MG63 (cell line): Measurements from ENCODE around the gene DTX1. TPM values are rescaled to one million over a fixed set of nuclear protein-coding genes. Genes with fewer than 3 reads are reported as not detected.
"Not testable (repeated sequence)": the region's sequence is repeated elsewhere in the genome, so short reads cannot be mapped to it uniquely, and the experiment has no call there.

Source experiments
- DNase-seq: peaks from one replicate; pipeline ENCODE4 v3.0.0-alpha.2; 2020
- H3K27me3 ChIP-seq: fragments of 250-450 bp; sonication (Bioruptor Pico); 2 replicates; pipeline ENCODE4 v1.5.1; 2020; ENCODE audit warnings: mild to moderate bottlenecking, moderate library complexity
- H3K36me3 ChIP-seq: fragments of 250-450 bp; sonication (Bioruptor Pico); 2 replicates; pipeline ENCODE4 v1.5.1; 2020; ENCODE audit warnings: mild to moderate bottlenecking, moderate library complexity
- H3K4me3 ChIP-seq: fragments of 250-450 bp; sonication (Bioruptor Pico); 2 replicates; pipeline ENCODE4 v1.5.1; 2020; ENCODE audit warnings: mild to moderate bottlenecking, moderate library complexity
- H3K9me3 ChIP-seq: fragments of 250-450 bp; sonication (Bioruptor Pico); 2 replicates; pipeline ENCODE4 v1.5.1; 2020; ENCODE audit warnings: mild to moderate bottlenecking, moderate library complexity
- total RNA-seq: library from RNA; depleted of rRNA; stranded (reverse); fragments of >200 nt; shearing (Covaris generic); gene quantifications from 2 replicates; pipeline ENCODE4 v1.2.3, GENCODE V29; 2014; ENCODE audit warnings: low replicate concordance

The DTX1 gene
- total RNA-seq, 1 experiment from 2014 or later, result not detected

GRCh38 chr12:113114447-113115178 is 58.1 kb downstream of the DTX1 start:
- H3K36me3 ChIP-seq, result no peaks in the 10 kb centered on the region
- no peak for DNase-seq
- H3K4me3 ChIP-seq, result no peak overlapping the region
- H3K9me3 ChIP-seq, result no peaks in the 10 kb centered on the region
- H3K27me3 ChIP-seq, result no peaks in the 10 kb centered on the region

- no peaks in the 10 kb centered on the region for H3K9me3 ChIP-seq
These were observed 59.1 kb downstream of the DTX1 start for GRCh38 chr12:113115455-113116126.

GRCh38 chr12:113116875-113117274 is 60.3 kb downstream of the DTX1 start:
- Histone ChIP-seq H3K36me3 (no peaks in the 10 kb centered on the region), H3K27me3 (no peaks in the 10 kb centered on the region), H3K9me3 (no peaks in the 10 kb centered on the region), H3K4me3 (no peak overlapping the region)
- DNase-seq, result peak; percentile 29

More at GRCh38 chr12:113115455-113116126, 59.1 kb downstream of the DTX1 start:
- Histone ChIP-seq H3K4me3 (no peak overlapping the region), H3K36me3 (no peaks in the 10 kb centered on the region), H3K27me3 (no peaks in the 10 kb centered on the region)
- no peak for DNase-seq

- not testable (repeated sequence) for H3K27me3 ChIP-seq, H3K9me3 ChIP-seq, H3K36me3 ChIP-seq, H3K4me3 ChIP-seq
- DNase-seq, result peak; percentile 45
These were observed 61.2 kb downstream of the DTX1 start for GRCh38 chr12:113117684-113118083.

- no peak overlapping the region for H3K4me3 ChIP-seq
- no peak for DNase-seq
- no peaks in the 10 kb centered on the region for H3K27me3 ChIP-seq
- H3K36me3 ChIP-seq, result no peaks in the 10 kb centered on the region
- peaks cover 2% of the 10 kb centered on the region; the same call in 1 of the 2 replicates for H3K9me3 ChIP-seq
These were observed 61.6 kb downstream of the DTX1 start for GRCh38 chr12:113118142-113118541.

GRCh38 chr12:113119980-113120669 is 63.6 kb downstream of the DTX1 start:
- Histone ChIP-seq H3K36me3 (no peaks in the 10 kb centered on the region), H3K27me3 (no peaks in the 10 kb centered on the region), H3K9me3 (peaks cover 2% of the 10 kb centered on the region; the same call in 1 of the 2 replicates), H3K4me3 (no peak overlapping the region)
- DNase-seq, result no peak

GRCh38 chr12:113120670-113121370 is 64.3 kb downstream of the DTX1 start:
- DNase-seq, result no peak
- Histone ChIP-seq H3K27me3 (no peaks in the 10 kb centered on the region), H3K9me3 (peaks cover 2% of the 10 kb centered on the region; the same call in 1 of the 2 replicates), H3K4me3 (no peak overlapping the region), H3K36me3 (no peaks in the 10 kb centered on the region)

GRCh38 chr12:113127791-113128199 is 71.3 kb downstream of the DTX1 start:
- H3K27me3 ChIP-seq, result no peaks in the 10 kb centered on the region; the same call in 1 of the 2 replicates
- no peak overlapping the region for H3K4me3 ChIP-seq
- peaks cover 2% of the 10 kb centered on the region; the same call in 1 of the 2 replicates for H3K9me3 ChIP-seq
- H3K36me3 ChIP-seq, result no peaks in the 10 kb centered on the region
- no peak for DNase-seq

GRCh38 chr12:113128802-113129663 is 72.5 kb downstream of the DTX1 start:
- H3K27me3 ChIP-seq, result no peaks in the 10 kb centered on the region; the same call in 1 of the 2 replicates
- H3K9me3 ChIP-seq, result no peaks in the 10 kb centered on the region
- H3K36me3 ChIP-seq, result no peaks in the 10 kb centered on the region
- no peak for DNase-seq
- H3K4me3 ChIP-seq, result no peak overlapping the region

- Histone ChIP-seq H3K27me3 (no peaks in the 10 kb centered on the region; the same call in 1 of the 2 replicates), H3K4me3 (no peak overlapping the region), H3K9me3 (no peaks in the 10 kb centered on the region), H3K36me3 (no peaks in the 10 kb centered on the region)
- no peak for DNase-seq
These were observed 73.3 kb downstream of the DTX1 start for GRCh38 chr12:113129664-113130456.

- H3K36me3 ChIP-seq, result no peaks in the 10 kb centered on the region
- H3K4me3 ChIP-seq, result no peak overlapping the region
- DNase-seq, result peak; percentile 36
- no peaks in the 10 kb centered on the region for H3K9me3 ChIP-seq
- H3K27me3 ChIP-seq, result no peaks in the 10 kb centered on the region; the same call in 1 of the 2 replicates
These were observed 74.1 kb downstream of the DTX1 start for GRCh38 chr12:113130457-113131135.

- H3K27me3 ChIP-seq, result no peaks in the 10 kb centered on the region; the same call in 1 of the 2 replicates
- no peaks in the 10 kb centered on the region for H3K36me3 ChIP-seq
- H3K4me3 ChIP-seq, result no peak overlapping the region
- H3K9me3 ChIP-seq, result no peaks in the 10 kb centered on the region
- no peak for DNase-seq
These were observed 75.0 kb downstream of the DTX1 start for GRCh38 chr12:113131556-113131955.

GRCh38 chr12:113133036-113133435 is 76.5 kb downstream of the DTX1 start:
- Histone ChIP-seq H3K4me3 (no peak overlapping the region), H3K9me3 (no peaks in the 10 kb centered on the region), H3K27me3 (no peaks in the 10 kb centered on the region; the same call in 1 of the 2 replicates), H3K36me3 (no peaks in the 10 kb centered on the region)
- DNase-seq, result no peak

- no peak for DNase-seq
- H3K36me3 ChIP-seq, result no peaks in the 10 kb centered on the region
- no peaks in the 10 kb centered on the region for H3K27me3 ChIP-seq
- H3K9me3 ChIP-seq, result no peaks in the 10 kb centered on the region
- H3K4me3 ChIP-seq, result no peak overlapping the region
These were observed 77.1 kb downstream of the DTX1 start for GRCh38 chr12:113133666-113134065.

- H3K36me3 ChIP-seq, result no peaks in the 10 kb centered on the region
- no peaks in the 10 kb centered on the region for H3K27me3 ChIP-seq
- H3K4me3 ChIP-seq, result no peak overlapping the region
- no peaks in the 10 kb centered on the region for H3K9me3 ChIP-seq
- no peak for DNase-seq
These were observed 77.5 kb downstream of the DTX1 start for GRCh38 chr12:113134071-113134470.
